Spleen (tissue), 11 donors: ENCODE data around the gene EEIG1. TPM values are rescaled to one million over a fixed set of nuclear protein-coding genes. Genes with fewer than 3 reads are reported as not detected.
A peak's percentile ranks its signal among the peaks of the same experiment; 100 is the strongest.

ENCODE experiments used
- DNase-seq: peaks from one replicate; pipeline ENCODE4 v3.0.0-alpha.2; 2020
- H3K27ac ChIP-seq, 8 donors: fragments of 200-600 bp; sonication (generic) in 7 of 8; 1 replicate in 4 of 8; 2 replicates in 4 of 8; pipeline versions ENCODE4 v1.5.0 to v1.8.0; 2016 to 2021; ENCODE audit warnings: inconsistent platforms in 4 of 8, mild to moderate bottlenecking in 4 of 8, moderate library complexity in 1 of 8
- H3K27me3 ChIP-seq, 7 donors: fragments of 200-600 bp; sonication (generic) in 6 of 7; replicated peaks in 1 of 7; 1 replicate in 4 of 7; 2 replicates in 3 of 7; pipeline versions ENCODE4 v1.5.0 to v1.8.0; 2016 to 2021; ENCODE audit warnings: inconsistent platforms in 3 of 7, mild to moderate bottlenecking in 1 of 7
- H3K36me3 ChIP-seq, 6 donors: fragments of 200-600 bp; sonication (generic) in 5 of 6; 1 replicate in 4 of 6; 2 replicates in 2 of 6; pipeline versions ENCODE4 v1.5.0 to v1.8.0; 2016 to 2021; ENCODE audit warnings: inconsistent platforms in 2 of 6
- H3K4me1 ChIP-seq, 6 donors: fragments of 200-600 bp; sonication (generic) in 5 of 6; 1 replicate in 3 of 6; 2 replicates in 3 of 6; pipeline versions ENCODE4 v1.5.0 to v1.8.0; 2016 to 2021; ENCODE audit warnings: inconsistent platforms in 3 of 6
- H3K4me3 ChIP-seq, 8 donors: fragments of 200-600 bp; sonication (generic) in 7 of 8; 1 replicate in 4 of 8; 2 replicates in 4 of 8; pipeline versions ENCODE4 v1.5.0 to v1.8.0; 2016 to 2021; ENCODE audit warnings: inconsistent platforms in 4 of 8, mild to moderate bottlenecking in 4 of 8, moderate library complexity in 2 of 8
- H3K9me3 ChIP-seq, 8 donors: fragments of 200-600 bp; sonication (generic) in 7 of 8; 1 replicate in 4 of 8; 2 replicates in 4 of 8; pipeline versions ENCODE4 v1.5.0 to v1.8.0; 2016 to 2021; ENCODE audit warnings: inconsistent platforms in 4 of 8
- CTCF ChIP-seq, 11 experiments: fragments of 200-600 bp in 7 of 11; fragments of 450-650 bp in 4 of 11; sonication (generic) in 4 of 11; IDR thresholded peaks in 8 of 11; conservative IDR thresholded peaks in 3 of 11; 1 replicate in 7 of 11; 2 replicates in 4 of 11; pipeline versions ENCODE4 v1.4.0 to v1.8.0; 2016 to 2021; ENCODE audit warnings: antibody characterized with exemption in 11 of 11, inconsistent platforms in 4 of 11, mild to moderate bottlenecking in 1 of 11
- POLR2A ChIP-seq, 3 donors: fragments of 450-650 bp; IDR thresholded peaks; one replicate each; pipeline ENCODE4 v1.5.1; 2017; ENCODE audit warnings: antibody characterized with exemption in 3 of 3, mild to moderate bottlenecking in 1 of 3
- POLR2AphosphoS5 ChIP-seq, 3 donors: sonication (generic); formaldehyde crosslinking; IDR thresholded peaks; one replicate each; pipeline ENCODE4 v1.5.1; 2017; ENCODE audit warnings: antibody characterized with exemption in 3 of 3
- WGBS, 5 donors: extraction: QIAGEN DNeasy Blood & Tissue Kit in 3 of 5; methylation state at CpG; one replicate each; pipeline versions ENCODE4 v1.1.5 to v1.1.7; 2013 to 2018; 5-methylcytosine and 5-hydroxymethylcytosine counted together
- intact Hi-C: fragments of 100-400 bp; cut with DNase I; formaldehyde crosslinking; loops from one replicate; pipeline ENCODE4 v1.15.0; 2023; ENCODE audit warnings: low total_unique reads
- polyA plus RNA-seq, 3 donors: library from polyadenylated mRNA; stranded (reverse); fragments of 200-250 nt; gene quantifications; one replicate each; pipeline ENCODE4 v1.2.1, GENCODE V29; 2013
- total RNA-seq, 7 donors: library from RNA; depleted of rRNA in 3 of 7; stranded (reverse); fragments of >200 nt in 3 of 7; fragmentation: NEBNext Ultra II Directional in 4 of 7; extraction: Animal tissue kit (Norgen Biotek cat#: 25700) in 4 of 7; gene quantifications; one replicate each; pipeline versions ENCODE4 v1.1.0 to v1.2.1, GENCODE V29; 2016 to 2021
- donor health status: healthy with polysubstance abuse.
- donor health status: DM: no; HTN: no; CAD: no; lungs with moderate emphysema.
- donor health status: DM: no; HTN: no; CAD: no.
- donor health status: Bipolar disorder and iron deficiency.
- donor health status: healthy.
- donor health status: DM: no; HTN: no; CAD: no.
- donor health status: DM: yes; HTN: yes; CAD: no.

Gene EEIG1
- total and polyA plus RNA-seq, 10 donors, result 27.3 to 102 (median 35.2) TPM

- 19 to 35% (median 24%) methylated on average over 8 to 12 of the region's 12 CpGs for WGBS, 5 donors
- Histone ChIP-seq H3K36me3 (no peaks in the 10 kb centered on the region), H3K4me3 (no peak overlapping the region), H3K27ac (peak overlapping the region in 5 of 8 donors; percentile 34 to 66 (median 47)), H3K4me1 (peaks cover 29 to 63% (median 50%) of the 10 kb centered on the region in 6 donors), H3K9me3 (peaks cover 0 to 6% (median 2%) of the 10 kb centered on the region in 8 donors), H3K27me3 (no peaks in the 10 kb centered on the region)
- intact Hi-C loops, result no loop called here
- peak; percentile 83 for DNase-seq
- TF ChIP-seq POLR2AphosphoS5 (IDR thresholded peaks at IDR 0.05), result peak; percentile 24 to 58 (median 26)
- TF ChIP-seq CTCF (IDR thresholded peaks at IDR 0.05 in 8 of 11, conservative IDR thresholded peaks at IDR 0.05 in 3 of 11), result no peak
- no peak for TF ChIP-seq POLR2A (IDR thresholded peaks at IDR 0.05)
Measured at GRCh38 chr9:128011071-128011817, 30.5 kb upstream of the EEIG1 start.

GRCh38 chr9:128009639-128010038, 28.9 kb upstream of the EEIG1 start:
- no peak overlapping the region for H3K4me3 ChIP-seq
- H3K27me3 ChIP-seq, result no peaks in the 10 kb centered on the region
- 89 to 97% (median 95%) methylated on average over 9 of the region's 9 CpGs for WGBS, 5 donors
- H3K27ac ChIP-seq, result peak overlapping the region in 3 of 8 donors; percentile 83 to 87 (median 83)
- H3K9me3 ChIP-seq, result peaks cover 0 to 6% (median 2%) of the 10 kb centered on the region in 8 donors
- no peaks in the 10 kb centered on the region for H3K36me3 ChIP-seq
- DNase-seq, result no peak
- intact Hi-C loops, result no loop called here
- TF ChIP-seq POLR2A (IDR thresholded peaks at IDR 0.05) (no peak), CTCF (IDR thresholded peaks at IDR 0.05 in 8 of 11, conservative IDR thresholded peaks at IDR 0.05 in 3 of 11) (no peak), POLR2AphosphoS5 (IDR thresholded peaks at IDR 0.05) (no peak)
- peaks cover 37 to 79% (median 66%) of the 10 kb centered on the region in 6 donors for H3K4me1 ChIP-seq

GRCh38 chr9:128008171-128008570, 27.4 kb upstream of the EEIG1 start:
- TF ChIP-seq POLR2AphosphoS5 (IDR thresholded peaks at IDR 0.05), result no peak
- TF ChIP-seq CTCF (IDR thresholded peaks at IDR 0.05 in 8 of 11, conservative IDR thresholded peaks at IDR 0.05 in 3 of 11), result no peak
- no peak for TF ChIP-seq POLR2A (IDR thresholded peaks at IDR 0.05)
- no peak for DNase-seq
- no peaks in the 10 kb centered on the region for H3K36me3 ChIP-seq
- peak overlapping the region; percentile 73 to 87 (median 82) for H3K27ac ChIP-seq
- H3K9me3 ChIP-seq, result peaks cover 0 to 6% (median 2%) of the 10 kb centered on the region in 8 donors
- intact Hi-C loops, result no loop called here
- peaks cover 37 to 80% (median 67%) of the 10 kb centered on the region in 6 donors for H3K4me1 ChIP-seq
- no peaks in the 10 kb centered on the region for H3K27me3 ChIP-seq
- H3K4me3 ChIP-seq, result peak overlapping the region in 1 of 8 donors; percentile 37
- 67 to 88% (median 84%) methylated on average over 5 of the region's 5 CpGs for WGBS, 5 donors

- DNase-seq, result peak; percentile 96
- WGBS, 5 donors, result 3 to 13% (median 11%) methylated on average over 9 to 10 of the region's 10 CpGs
- TF ChIP-seq POLR2AphosphoS5 (IDR thresholded peaks at IDR 0.05), result peak; percentile 76 to 92 (median 83)
- TF ChIP-seq CTCF (IDR thresholded peaks at IDR 0.05 in 8 of 11, conservative IDR thresholded peaks at IDR 0.05 in 3 of 11), result no peak
- TF ChIP-seq POLR2A (IDR thresholded peaks at IDR 0.05), result peak in 2 of 3 donors; percentile 26 to 75
- intact Hi-C loops, result no loop called here
- no peaks in the 10 kb centered on the region for H3K36me3 ChIP-seq
- H3K4me3 ChIP-seq, result peak overlapping the region in 1 of 8 donors; percentile 37
- peak overlapping the region; percentile 73 to 87 (median 82) for H3K27ac ChIP-seq
- no peaks in the 10 kb centered on the region for H3K27me3 ChIP-seq
- H3K9me3 ChIP-seq, result peaks cover 0 to 6% (median 2%) of the 10 kb centered on the region in 8 donors
- H3K4me1 ChIP-seq, result peaks cover 37 to 80% (median 67%) of the 10 kb centered on the region in 6 donors
Measured at GRCh38 chr9:128007566-128008138, 26.9 kb upstream of the EEIG1 start.
